Thyroid gland (tissue), 4 donors: ENCODE measurements around the gene WDR47.

Experiments
- CTCF ChIP-seq, 6 experiments: fragments of 200-600 bp in 3 of 6; fragments of 450-650 bp in 3 of 6; sonication (generic) in 3 of 6; IDR thresholded peaks; one replicate each; pipeline ENCODE4 v1.5.1; 2016 to 2019; ENCODE audit warnings: antibody characterized with exemption in 6 of 6, mild to moderate bottlenecking in 2 of 6, inconsistent platforms in 1 of 6, moderate library complexity in 1 of 6
- POLR2A ChIP-seq, 2 donors: fragments of 450-650 bp; IDR thresholded peaks; one replicate each; pipeline ENCODE4 v1.6.1; 2017; ENCODE audit warnings: antibody characterized with exemption in 2 of 2, mild to moderate bottlenecking in 2 of 2, moderate library complexity in 1 of 2

GRCh38 chr1:108976658-108977057 is 65.2 kb downstream of the WDR47 start:
- TF ChIP-seq CTCF (IDR thresholded peaks at IDR 0.05) (no peak), POLR2A (IDR thresholded peaks at IDR 0.05) (no peak)
